Neutrophil (primary cell): ENCODE data around the gene JRKL.
"Not testable (repeated sequence)": the region's sequence is repeated elsewhere in the genome, so short reads cannot be mapped to it uniquely, and the experiment has no call there.

Source experiments
- H3K27ac ChIP-seq: fragments of 200-600 bp; sonication (generic); 2 replicates; pipeline ENCODE4 v1.5.1; 2016; ENCODE audit warnings: mild to moderate bottlenecking, moderate library complexity
- H3K27me3 ChIP-seq: fragments of 200-600 bp; sonication (generic); 2 replicates; pipeline ENCODE4 v1.6.0; 2016; ENCODE audit warnings: mild to moderate bottlenecking
- H3K36me3 ChIP-seq: fragments of 200-600 bp; sonication (generic); 2 replicates; pipeline ENCODE4 v1.5.1; 2017
- H3K4me1 ChIP-seq, 2 experiments: fragments of 200-600 bp in 1 of 2; sonication (generic) in 1 of 2; 1 replicate in 1 of 2; 2 replicates in 1 of 2; pipeline versions ENCODE4 v1.5.1 to v1.6.1; 2013 to 2016; ENCODE audit warnings: low read depth in 1 of 2, low read length in 1 of 2, mild to moderate bottlenecking in 1 of 2, moderate library complexity in 1 of 2; ENCODE audit not compliant: control insufficient read depth in 1 of 2, insufficient read depth in 1 of 2
- H3K4me3 ChIP-seq, 2 experiments: fragments of 200-600 bp in 1 of 2; sonication (generic) in 1 of 2; 1 replicate in 1 of 2; 2 replicates in 1 of 2; pipeline ENCODE4 v1.5.1; 2013 to 2016; ENCODE audit warnings: low read depth in 1 of 2, low read length in 1 of 2, mild to moderate bottlenecking in 1 of 2, moderate library complexity in 1 of 2
- H3K9me3 ChIP-seq: fragments of 200-600 bp; sonication (generic); 2 replicates; pipeline ENCODE4 v1.5.1; 2016
- CTCF ChIP-seq: fragments of 200-600 bp; sonication (generic); IDR thresholded peaks from 2 replicates; pipeline ENCODE4 v1.5.1; 2016; ENCODE audit warnings: antibody characterized with exemption

JRKL gene

GRCh38 chr11:96413408-96413807, 23.6 kb downstream of the JRKL start:
- no peaks in the 10 kb centered on the region for H3K9me3 ChIP-seq
- no peaks in the 10 kb centered on the region for H3K36me3 ChIP-seq
- H3K27me3 ChIP-seq: no peaks in the 10 kb centered on the region
- no peaks in the 10 kb centered on the region for H3K4me1 ChIP-seq
- no peak overlapping the region for H3K27ac ChIP-seq
- no peak overlapping the region for H3K4me3 ChIP-seq
- TF ChIP-seq CTCF: no peak

GRCh38 chr11:96424693-96425092, 34.9 kb downstream of the JRKL start:
- TF ChIP-seq CTCF: no peak
- Histone ChIP-seq H3K36me3 (no peaks in the 10 kb centered on the region), H3K4me1 (no peaks in the 10 kb centered on the region), H3K27ac (no peak overlapping the region), H3K9me3 (no peaks in the 10 kb centered on the region), H3K27me3 (peaks cover 10% of the 10 kb centered on the region), H3K4me3 (no peak overlapping the region)

- Histone ChIP-seq H3K4me3 (no peak overlapping the region), H3K9me3 (no peaks in the 10 kb centered on the region), H3K36me3 (no peaks in the 10 kb centered on the region), H3K27me3 (peaks cover 17% of the 10 kb centered on the region), H3K27ac (no peak overlapping the region), H3K4me1 (no peaks in the 10 kb centered on the region)
- no peak for TF ChIP-seq CTCF
Measured at GRCh38 chr11:96430668-96431067, 40.9 kb downstream of the JRKL start.

GRCh38 chr11:96432654-96433053, 42.8 kb downstream of the JRKL start:
- H3K4me3 ChIP-seq, H3K4me1 ChIP-seq, H3K36me3 ChIP-seq, H3K27ac ChIP-seq, H3K9me3 ChIP-seq: not testable (repeated sequence)
- peaks cover 17% of the 10 kb centered on the region for H3K27me3 ChIP-seq
